Fibroblast of lung (primary cell): ENCODE results near the gene LGALS3. TPM values are rescaled to one million over a fixed set of nuclear protein-coding genes. Genes with fewer than 3 reads are reported as not detected.

Experiments used
- DNase-seq, 2 donors: peaks; one replicate each; pipeline versions ENCODE4 v3.0.0 to v3.0.0-alpha.2; 2010; ENCODE audit warnings: low read depth in 2 of 2
- H2AFZ ChIP-seq: 2 replicates; pipeline ENCODE4 v1.5.1; 2012; ENCODE audit warnings: low read length, control low read depth, inconsistent platforms
- H3K27ac ChIP-seq: 2 replicates; pipeline ENCODE4 v1.5.1; 2011; ENCODE audit warnings: low read length, control low read depth; ENCODE audit not compliant: insufficient read depth
- H3K27me3 ChIP-seq: 2 replicates; pipeline ENCODE4 v1.5.1; 2011; ENCODE audit warnings: mild to moderate bottlenecking, low read length; ENCODE audit not compliant: control insufficient read depth, insufficient read depth
- H3K36me3 ChIP-seq: 2 replicates; pipeline ENCODE4 v1.5.1; 2011; ENCODE audit warnings: low read length; ENCODE audit not compliant: control insufficient read depth, insufficient read depth
- H3K4me1 ChIP-seq: 2 replicates; pipeline ENCODE4 v1.5.1; 2011; ENCODE audit warnings: low read length; ENCODE audit not compliant: control insufficient read depth, insufficient read depth; ENCODE audit errors: extremely low read depth
- H3K4me2 ChIP-seq: 2 replicates; pipeline ENCODE4 v1.5.1; 2011; ENCODE audit warnings: low read length, control low read depth; ENCODE audit not compliant: insufficient read depth; ENCODE audit errors: extremely low read depth
- H3K4me3 ChIP-seq, 4 experiments: fragments of 200-600 bp in 1 of 4; sonication (generic) in 1 of 4; replicated peaks in 1 of 4; 2 replicates each; pipeline ENCODE4 v1.5.1; 2011 to 2016; ENCODE audit warnings: low read length in 4 of 4, low read depth in 3 of 4, mild to moderate bottlenecking in 3 of 4, control low read depth in 2 of 4, inconsistent platforms in 1 of 4, mixed read lengths in 1 of 4; ENCODE audit not compliant: insufficient read depth in 1 of 4; ENCODE audit errors: control extremely low read depth in 1 of 4
- H3K79me2 ChIP-seq: 2 replicates; pipeline ENCODE4 v1.5.1; 2012; ENCODE audit warnings: mild to moderate bottlenecking, low read length, inconsistent platforms; ENCODE audit not compliant: control insufficient read depth, insufficient read depth
- H3K9ac ChIP-seq: 2 replicates; pipeline ENCODE4 v1.5.1; 2011; ENCODE audit warnings: mild to moderate bottlenecking, low read length, control low read depth; ENCODE audit not compliant: insufficient read depth
- H3K9me3 ChIP-seq: 2 replicates; pipeline ENCODE4 v1.5.1; 2012; ENCODE audit warnings: low read depth, low read length; ENCODE audit not compliant: control insufficient read depth, insufficient read depth
- H4K20me1 ChIP-seq: 2 replicates; pipeline ENCODE4 v1.5.1; 2011; ENCODE audit warnings: low read length; ENCODE audit not compliant: control insufficient read depth, insufficient read depth; ENCODE audit errors: extremely low read depth
- CTCF ChIP-seq, 2 donors: IDR thresholded peaks in 1 of 2; conservative IDR thresholded peaks in 1 of 2; 1 replicate in 1 of 2; 2 replicates in 1 of 2; pipeline ENCODE4 v1.5.1; 2011 to 2012; ENCODE audit warnings: low read length in 2 of 2, control low read depth in 1 of 2, inconsistent platforms in 1 of 2, low read depth in 1 of 2, mild to moderate bottlenecking in 1 of 2
- EZH2 ChIP-seq: IDR thresholded peaks from 2 replicates; pipeline ENCODE4 v1.5.1; 2012; ENCODE audit warnings: low read length, control low read depth, mild to moderate bottlenecking; ENCODE audit errors: missing control alignments
- polyA plus RNA-seq, 2 donors: library from polyadenylated mRNA; depleted of rRNA in 1 of 2; stranded (reverse) in 1 of 2; unstranded in 1 of 2; fragments of >200 nt; gene quantifications; 2 replicates each; pipeline ENCODE4 v1.2.1, GENCODE V29; 2011 to 2012; ENCODE audit warnings: missing spikeins in 1 of 2
- total RNA-seq: library from RNA; depleted of rRNA; stranded (reverse); fragments of >200 nt; gene quantifications from 2 replicates; pipeline ENCODE4 v1.2.1, GENCODE V29; 2014

Gene LGALS3
- total and polyA plus RNA-seq, 2 donors (not counting 1 experiment from before 2014, with no cell fraction given): 333 to 434 TPM

GRCh38 chr14:55151601-55152000 lies 22.5 kb downstream of the LGALS3 start:
- Histone ChIP-seq H3K4me3 (no peak overlapping the region), H4K20me1 (no peaks in the 10 kb centered on the region), H3K4me2 (peak overlapping the region; percentile 45), H3K79me2 (no peaks in the 10 kb centered on the region), H3K27ac (peak overlapping the region; percentile 37), H3K27me3 (no peaks in the 10 kb centered on the region), H3K4me1 (peaks cover 4% of the 10 kb centered on the region), H3K9me3 (no peaks in the 10 kb centered on the region), H3K36me3 (peaks cover 4% of the 10 kb centered on the region), H3K9ac (no peak overlapping the region), H2AFZ (no peak overlapping the region)
- TF ChIP-seq EZH2 (no peak), CTCF (conservative IDR thresholded peaks at IDR 0.05 in 1 of 2, IDR thresholded peaks at IDR 0.05 in 1 of 2; ENCODE audit: low read depth in 1 of 2, low read length in 2 of 2) (no peak)
- no peak for DNase-seq

DNA sequence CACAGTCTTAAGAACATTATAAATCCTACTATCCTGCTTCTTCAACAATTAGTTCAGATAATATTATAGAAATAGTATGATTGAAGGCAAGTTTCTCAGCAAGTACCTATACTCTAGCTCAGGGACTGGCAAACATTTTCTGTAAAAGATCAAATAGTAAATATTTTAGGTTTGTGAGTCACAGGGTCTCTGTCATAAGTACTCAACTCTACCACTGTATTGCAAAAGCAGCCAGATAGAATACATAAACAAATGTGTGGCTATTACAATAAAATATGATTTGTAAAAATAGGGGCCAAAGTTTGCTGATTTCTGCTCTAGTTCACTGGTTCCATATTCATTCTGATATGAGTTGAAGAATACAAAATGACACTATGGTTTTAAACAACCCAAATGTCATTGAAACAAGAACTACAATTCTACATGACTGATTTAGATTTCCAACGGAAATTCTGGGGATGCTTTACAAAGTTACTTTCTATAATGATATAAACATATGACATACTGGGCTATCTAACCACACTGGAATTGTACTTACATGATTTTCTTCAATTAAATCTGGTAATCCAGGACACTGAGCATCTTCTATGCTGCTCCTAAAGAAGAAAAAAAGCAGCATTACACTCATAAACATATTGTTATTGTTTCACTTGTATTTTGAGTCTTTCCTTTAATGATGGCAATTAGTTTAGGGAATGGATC lies 23.2 kb downstream of the LGALS3 start:
- Histone ChIP-seq H3K4me2 (peak overlapping the region; percentile 45), H3K9me3 (no peaks in the 10 kb centered on the region), H2AFZ (no peak overlapping the region), H3K79me2 (no peaks in the 10 kb centered on the region), H4K20me1 (no peaks in the 10 kb centered on the region), H3K4me1 (peaks cover 4% of the 10 kb centered on the region), H3K27ac (peak overlapping the region; percentile 41), H3K4me3 (no peak overlapping the region), H3K27me3 (no peaks in the 10 kb centered on the region), H3K9ac (no peak overlapping the region), H3K36me3 (peaks cover 4% of the 10 kb centered on the region)
- DNase-seq: peak; percentile 31 to 84
- TF ChIP-seq EZH2 (no peak), CTCF (conservative IDR thresholded peaks at IDR 0.05 in 1 of 2, IDR thresholded peaks at IDR 0.05 in 1 of 2; ENCODE audit: low read depth in 1 of 2, low read length in 2 of 2) (no peak)

GRCh38 chr14:55153951-55154350 lies 24.9 kb downstream of the LGALS3 start:
- H3K27ac ChIP-seq: no peak overlapping the region
- H3K36me3 ChIP-seq: peaks cover 3% of the 10 kb centered on the region
- no peak overlapping the region for H2AFZ ChIP-seq
- H3K4me3 ChIP-seq: no peak overlapping the region
- no peaks in the 10 kb centered on the region for H3K9me3 ChIP-seq
- no peaks in the 10 kb centered on the region for H4K20me1 ChIP-seq
- TF ChIP-seq EZH2: no peak
- no peak for TF ChIP-seq CTCF (conservative IDR thresholded peaks at IDR 0.05 in 1 of 2, IDR thresholded peaks at IDR 0.05 in 1 of 2; ENCODE audit: low read depth in 1 of 2, low read length in 2 of 2)
- H3K4me2 ChIP-seq: no peak overlapping the region
- no peak overlapping the region for H3K9ac ChIP-seq
- no peaks in the 10 kb centered on the region for H3K79me2 ChIP-seq
- DNase-seq: no peak
- H3K4me1 ChIP-seq: peaks cover 4% of the 10 kb centered on the region
- no peaks in the 10 kb centered on the region for H3K27me3 ChIP-seq
